ENCODE measurements around the gene NEK3.

- TF ChIP-seq CTCF (IDR thresholded peaks at IDR 0.05): no peak
- no peak for TF ChIP-seq SIN3A (IDR thresholded peaks at IDR 0.05; ENCODE audit: borderline replicate concordance, insufficient read depth, low read depth, low read length)
- TF ChIP-seq POLR2AphosphoS5 (IDR thresholded peaks at IDR 0.05; ENCODE audit: low read depth, low read length): no peak
- TF ChIP-seq REST (IDR thresholded peaks at IDR 0.05; ENCODE audit: insufficient read depth in 1 of 2, low read depth in 2 of 2, low read length in 1 of 2): no peak
Measured at GRCh38 chr13:52155177-52155576, 4.2 kb downstream of the NEK3 start.
